Measurements from ENCODE around the gene OXA1L.
"Not testable (repeated sequence)": the region's sequence is repeated elsewhere in the genome, so short reads cannot be mapped to it uniquely, and the experiment has no call there.

The OXA1L gene

GRCh38 chr14:22723815-22724214, 42.7 kb upstream of the OXA1L start:
- DNase-seq, result no peak
- Histone ChIP-seq H3K36me3 (replicated peaks; ENCODE audit: insufficient read depth, low read length) (no peaks in the 10 kb centered on the region), H3K27me3 (replicated peaks; ENCODE audit: insufficient read depth, low read length) (no peaks in the 10 kb centered on the region), H3K4me2 (ENCODE audit: low read depth, low read length) (no peak overlapping the region), H3K4me3 (ENCODE audit: low read length) (no peak overlapping the region), H3F3A (ENCODE audit: insufficient read depth, low read length) (no peaks in the 10 kb centered on the region), H4K20me1 (ENCODE audit: insufficient read depth, low read length) (no peaks in the 10 kb centered on the region), H2AFZ (ENCODE audit: low read length) (no peak overlapping the region), H3K9me2 (replicated peaks; ENCODE audit: insufficient read depth, low read length) (no peaks in the 10 kb centered on the region), H3K27ac (ENCODE audit: low read length) (no peak overlapping the region), H3K9me3 (replicated peaks; ENCODE audit: insufficient read depth, low read length) (no peaks in the 10 kb centered on the region), H3K4me1 (ENCODE audit: low read length) (no peaks in the 10 kb centered on the region), H3K9ac (ENCODE audit: low read length) (no peak overlapping the region), H3K79me2 (ENCODE audit: low read length) (no peaks in the 10 kb centered on the region)
- TF ChIP-seq EZH2 (optimal IDR thresholded peaks at IDR 0.05; ENCODE audit: low read depth, low read length) (no peak), EZH2phosphoT487 (IDR thresholded peaks at IDR 0.05; ENCODE audit: low read length) (no peak), CTCF (IDR thresholded peaks at IDR 0.05; ENCODE audit: low read length) (no peak)

GRCh38 chr14:22724847-22725246, 41.6 kb upstream of the OXA1L start:
- H3K4me2 ChIP-seq (ENCODE audit: low read depth, low read length); DNase-seq; H3K9me2 ChIP-seq (replicated peaks; ENCODE audit: insufficient read depth, low read length); H3K4me3 ChIP-seq (ENCODE audit: low read length); H3K79me2 ChIP-seq (ENCODE audit: low read length); H2AFZ ChIP-seq (ENCODE audit: low read length); H4K20me1 ChIP-seq (ENCODE audit: insufficient read depth, low read length); H3F3A ChIP-seq (ENCODE audit: insufficient read depth, low read length); H3K9ac ChIP-seq (ENCODE audit: low read length); H3K36me3 ChIP-seq (replicated peaks; ENCODE audit: insufficient read depth, low read length); H3K4me1 ChIP-seq (ENCODE audit: low read length); H3K9me3 ChIP-seq (replicated peaks; ENCODE audit: insufficient read depth, low read length); H3K27ac ChIP-seq (ENCODE audit: low read length); H3K27me3 ChIP-seq (replicated peaks; ENCODE audit: insufficient read depth, low read length): not testable (repeated sequence)

GRCh38 chr14:22725374-22725773, 41.1 kb upstream of the OXA1L start:
- not testable (repeated sequence) for H3K4me3 ChIP-seq (ENCODE audit: low read length); H3K79me2 ChIP-seq (ENCODE audit: low read length); H3K27ac ChIP-seq (ENCODE audit: low read length); H2AFZ ChIP-seq (ENCODE audit: low read length); H3K9me3 ChIP-seq (replicated peaks; ENCODE audit: insufficient read depth, low read length); H3K4me1 ChIP-seq (ENCODE audit: low read length); H3K27me3 ChIP-seq (replicated peaks; ENCODE audit: insufficient read depth, low read length); H3K9ac ChIP-seq (ENCODE audit: low read length); H4K20me1 ChIP-seq (ENCODE audit: insufficient read depth, low read length); DNase-seq; H3K36me3 ChIP-seq (replicated peaks; ENCODE audit: insufficient read depth, low read length); H3K9me2 ChIP-seq (replicated peaks; ENCODE audit: insufficient read depth, low read length); H3F3A ChIP-seq (ENCODE audit: insufficient read depth, low read length); H3K4me2 ChIP-seq (ENCODE audit: low read depth, low read length)

GRCh38 chr14:22726012-22726411, 40.5 kb upstream of the OXA1L start:
- Histone ChIP-seq H3K4me1 (ENCODE audit: low read length) (no peaks in the 10 kb centered on the region), H3K9me3 (replicated peaks; ENCODE audit: insufficient read depth, low read length) (no peaks in the 10 kb centered on the region), H3K79me2 (ENCODE audit: low read length) (no peaks in the 10 kb centered on the region), H3K9me2 (replicated peaks; ENCODE audit: insufficient read depth, low read length) (no peaks in the 10 kb centered on the region), H3F3A (ENCODE audit: insufficient read depth, low read length) (no peaks in the 10 kb centered on the region), H3K27ac (ENCODE audit: low read length) (no peak overlapping the region), H3K36me3 (replicated peaks; ENCODE audit: insufficient read depth, low read length) (no peaks in the 10 kb centered on the region), H4K20me1 (ENCODE audit: insufficient read depth, low read length) (no peaks in the 10 kb centered on the region), H2AFZ (ENCODE audit: low read length) (no peak overlapping the region), H3K4me2 (ENCODE audit: low read depth, low read length) (no peak overlapping the region), H3K9ac (ENCODE audit: low read length) (no peak overlapping the region), H3K27me3 (replicated peaks; ENCODE audit: insufficient read depth, low read length) (no peaks in the 10 kb centered on the region), H3K4me3 (ENCODE audit: low read length) (no peak overlapping the region)
- no peak for DNase-seq
- TF ChIP-seq EZH2 (optimal IDR thresholded peaks at IDR 0.05; ENCODE audit: low read depth, low read length) (no peak), CTCF (IDR thresholded peaks at IDR 0.05; ENCODE audit: low read length) (no peak), EZH2phosphoT487 (IDR thresholded peaks at IDR 0.05; ENCODE audit: low read length) (no peak)

GRCh38 chr14:22732062-22732461, 34.4 kb upstream of the OXA1L start:
- not testable (repeated sequence) for H3K4me2 ChIP-seq (ENCODE audit: low read depth, low read length); H4K20me1 ChIP-seq (ENCODE audit: insufficient read depth, low read length); H2AFZ ChIP-seq (ENCODE audit: low read length); H3K9ac ChIP-seq (ENCODE audit: low read length); H3K79me2 ChIP-seq (ENCODE audit: low read length); H3K27ac ChIP-seq (ENCODE audit: low read length); H3K36me3 ChIP-seq (replicated peaks; ENCODE audit: insufficient read depth, low read length); H3K9me3 ChIP-seq (replicated peaks; ENCODE audit: insufficient read depth, low read length); DNase-seq; H3K9me2 ChIP-seq (replicated peaks; ENCODE audit: insufficient read depth, low read length); H3F3A ChIP-seq (ENCODE audit: insufficient read depth, low read length); H3K27me3 ChIP-seq (replicated peaks; ENCODE audit: insufficient read depth, low read length); H3K4me1 ChIP-seq (ENCODE audit: low read length); H3K4me3 ChIP-seq (ENCODE audit: low read length)

All from MM.1S (cell line).